Neural progenitor cell (in vitro differentiated cells): Measurements from ENCODE around the gene TUSC1.

Experiments
- EZH2 ChIP-seq: fragments of 200-600 bp; sonication (generic); IDR thresholded peaks from 2 replicates; pipeline ENCODE4 v1.6.1; 2017; ENCODE audit warnings: antibody characterized with exemption, mild to moderate bottlenecking, moderate library complexity
- TF ChIP-seq, protein P1 (sequence below): fragments of 200-600 bp; sonication (generic); IDR thresholded peaks from 2 replicates; pipeline ENCODE4 v1.5.1; 2017; ENCODE audit warnings: antibody characterized with exemption, mild to moderate bottlenecking

DNA sequence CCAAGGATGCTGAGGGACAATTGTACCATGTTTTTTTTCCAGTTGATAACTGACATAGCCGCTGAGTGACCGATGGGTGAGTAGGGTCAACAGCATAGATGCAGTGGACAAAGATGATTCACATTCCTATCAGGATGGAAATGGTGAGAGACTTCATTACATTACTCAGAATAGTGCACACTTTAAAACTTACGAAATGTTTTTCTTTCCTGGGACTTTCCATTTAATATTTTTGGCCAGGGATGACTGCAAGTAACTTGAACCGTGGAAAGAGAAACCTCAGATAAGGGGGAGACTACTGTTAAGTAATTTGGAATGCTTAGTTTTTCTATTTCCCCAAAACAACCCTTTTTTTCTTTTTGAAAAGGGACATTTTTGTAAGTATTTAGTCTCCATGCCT, 3.0 kb upstream of the TUSC1 start:
- TF ChIP-seq EZH2: no peak
- TF ChIP-seq, protein P1, sequence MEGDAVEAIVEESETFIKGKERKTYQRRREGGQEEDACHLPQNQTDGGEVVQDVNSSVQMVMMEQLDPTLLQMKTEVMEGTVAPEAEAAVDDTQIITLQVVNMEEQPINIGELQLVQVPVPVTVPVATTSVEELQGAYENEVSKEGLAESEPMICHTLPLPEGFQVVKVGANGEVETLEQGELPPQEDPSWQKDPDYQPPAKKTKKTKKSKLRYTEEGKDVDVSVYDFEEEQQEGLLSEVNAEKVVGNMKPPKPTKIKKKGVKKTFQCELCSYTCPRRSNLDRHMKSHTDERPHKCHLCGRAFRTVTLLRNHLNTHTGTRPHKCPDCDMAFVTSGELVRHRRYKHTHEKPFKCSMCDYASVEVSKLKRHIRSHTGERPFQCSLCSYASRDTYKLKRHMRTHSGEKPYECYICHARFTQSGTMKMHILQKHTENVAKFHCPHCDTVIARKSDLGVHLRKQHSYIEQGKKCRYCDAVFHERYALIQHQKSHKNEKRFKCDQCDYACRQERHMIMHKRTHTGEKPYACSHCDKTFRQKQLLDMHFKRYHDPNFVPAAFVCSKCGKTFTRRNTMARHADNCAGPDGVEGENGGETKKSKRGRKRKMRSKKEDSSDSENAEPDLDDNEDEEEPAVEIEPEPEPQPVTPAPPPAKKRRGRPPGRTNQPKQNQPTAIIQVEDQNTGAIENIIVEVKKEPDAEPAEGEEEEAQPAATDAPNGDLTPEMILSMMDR: no peak
